Erythroblast (primary cell): ENCODE data around the gene BLVRB.

Source experiments
- DNase-seq, 2 experiments: peaks; one replicate each; lab custom pipeline; 2025; lab: John Stamatoyannopoulos, UW
- GATA1 ChIP-seq: IDR thresholded peaks from 2 replicates; pipeline ENCODE4 v1.6.1; 2011; ENCODE audit warnings: low read depth, mild to moderate bottlenecking, control low read depth, low read length, moderate library complexity
- POLR2A ChIP-seq: IDR thresholded peaks from 2 replicates; pipeline ENCODE4 v1.6.1; 2011; ENCODE audit warnings: mild to moderate bottlenecking, low read length

BLVRB gene

DNA sequence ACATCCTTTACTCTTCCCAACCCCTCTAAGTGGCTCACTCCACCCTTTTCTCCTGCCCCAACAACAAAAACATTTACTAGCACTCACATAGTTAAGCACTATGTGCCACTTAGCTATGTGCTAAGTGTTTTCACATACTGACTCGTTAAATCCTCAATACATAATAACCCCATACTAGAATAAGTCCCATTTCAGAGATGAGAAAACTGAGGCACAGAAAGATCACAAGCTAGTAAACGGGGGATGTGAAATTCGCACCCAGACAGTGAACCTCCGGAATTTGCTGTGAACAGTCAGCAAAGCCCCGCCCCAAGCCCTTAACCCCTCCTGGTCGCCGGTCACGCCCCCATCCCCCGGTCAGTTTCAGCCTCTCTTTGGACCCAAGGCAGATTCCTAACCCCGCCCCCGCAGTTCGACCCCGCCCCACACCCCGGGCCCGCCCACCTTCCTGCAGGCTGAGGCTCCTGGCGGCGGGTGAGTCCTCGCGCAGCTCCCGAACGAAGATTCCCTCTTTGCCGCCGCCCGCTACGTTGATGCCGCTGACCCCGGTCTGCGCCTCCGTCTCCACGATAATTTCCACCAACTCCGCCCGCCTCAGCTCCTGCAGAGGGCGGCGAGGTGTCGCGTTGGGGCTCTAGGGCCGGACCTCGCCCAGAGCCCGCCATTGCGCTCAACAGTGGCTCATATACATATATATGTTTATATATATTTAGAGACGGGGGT lies 62.1 kb downstream of the BLVRB start:
- TF ChIP-seq GATA1 (no peak), POLR2A (no peak)
- peak; percentile 80 to 82 for DNase-seq

DNA sequence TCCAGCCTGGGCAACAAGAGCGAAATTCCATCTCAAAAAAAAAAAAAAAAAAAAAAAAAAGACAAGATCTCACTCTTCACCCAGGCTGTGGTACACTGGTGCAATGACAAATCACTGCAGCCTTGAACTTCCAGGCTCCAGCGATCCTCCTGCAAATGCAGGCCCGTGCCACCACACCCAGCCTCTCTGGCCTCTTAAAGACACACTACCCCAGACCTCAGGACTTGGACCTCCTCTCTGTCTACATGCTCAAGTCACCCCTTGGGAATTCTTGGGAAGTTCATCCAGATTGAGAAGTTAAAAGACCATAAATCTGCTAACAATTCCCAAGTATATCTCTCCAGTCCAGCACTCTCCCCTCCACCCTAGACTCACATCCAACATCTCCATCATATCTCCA lies 65.0 kb downstream of the BLVRB start:
- no peak for DNase-seq
- TF ChIP-seq GATA1 (no peak), POLR2A (no peak)

DNA sequence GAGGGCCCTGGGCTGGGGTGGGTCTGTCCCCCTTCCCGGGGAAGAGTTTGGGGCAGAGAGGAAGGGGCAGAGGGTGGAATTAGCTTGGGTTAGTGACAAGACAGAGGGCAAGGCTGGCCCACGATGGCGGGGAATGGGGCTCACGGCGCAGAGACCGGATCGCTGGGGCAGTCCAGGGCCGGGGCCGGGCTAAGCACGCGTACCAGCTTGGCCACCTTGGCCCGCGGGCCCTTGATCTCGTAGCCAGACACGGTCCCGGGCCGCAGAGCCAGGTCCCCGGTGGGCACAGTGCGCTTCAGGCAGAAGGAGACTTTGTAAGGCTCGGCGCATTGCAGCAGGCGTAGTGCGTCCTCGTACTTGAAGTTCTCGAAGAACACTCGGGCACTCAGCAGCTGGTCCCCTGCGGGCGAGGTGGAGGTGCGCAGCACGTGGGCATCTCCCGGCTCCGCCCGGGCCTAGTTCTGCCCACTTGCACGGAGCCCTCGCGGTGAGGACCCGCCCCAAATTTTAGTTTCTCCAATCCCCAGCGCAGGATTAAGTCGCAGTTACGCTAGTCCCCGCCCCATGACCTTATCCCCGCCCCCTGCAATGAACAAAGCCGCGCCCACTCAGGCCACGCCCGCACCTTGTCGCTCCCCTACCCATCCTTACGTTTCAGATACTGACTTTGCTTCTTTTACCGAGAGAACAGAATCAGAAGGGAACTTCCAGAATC lies 67.0 kb downstream of the BLVRB start:
- no peak for TF ChIP-seq GATA1
- no peak for TF ChIP-seq POLR2A
- DNase-seq, result peak; percentile 69 to 75
